DOHH2 (cell line): ENCODE measurements around the gene SNTA1.

ENCODE experiments used
- CTCF ChIP-seq: fragments of 200-600 bp; sonication (generic); IDR thresholded peaks from one replicate; pipeline ENCODE4 v1.5.1; 2014; ENCODE audit warnings: antibody characterized with exemption, mild to moderate bottlenecking, low read depth, low read length; ENCODE audit not compliant: poor library complexity, severe bottlenecking
- EZH2phosphoT487 ChIP-seq: fragments of 200-600 bp; sonication (generic); IDR thresholded peaks from 2 replicates; pipeline ENCODE4 v1.6.1; 2017; ENCODE audit warnings: borderline replicate concordance, mild to moderate bottlenecking, antibody characterized with exemption, low read length, moderate library complexity, mixed read lengths

GRCh38 chr20:33481431-33481941 lies 37.9 kb upstream of the SNTA1 start:
- TF ChIP-seq CTCF (no peak), EZH2phosphoT487 (no peak)
